NB4 (cell line): ENCODE results near the gene CNR1.

Experiments
- DNase-seq: peaks from one replicate; pipeline ENCODE4 v3.0.0; 2010; ENCODE audit warnings: low read depth
- H3K4me3 ChIP-seq: one replicate; pipeline ENCODE4 v1.5.1; 2011; ENCODE audit warnings: mild to moderate bottlenecking, low read depth, low read length, moderate library complexity
- CTCF ChIP-seq: IDR thresholded peaks from one replicate; pipeline ENCODE4 v1.5.1; 2012; ENCODE audit warnings: low read depth, low read length
- MAX ChIP-seq: IDR thresholded peaks from 2 replicates; pipeline ENCODE4 v1.6.1; 2011; ENCODE audit warnings: low read depth, low read length
- MYC ChIP-seq: IDR thresholded peaks from 2 replicates; pipeline ENCODE4 v1.6.1; 2011; ENCODE audit warnings: low read depth, low read length
- POLR2A ChIP-seq: IDR thresholded peaks from 2 replicates; pipeline ENCODE4 v1.6.1; 2011; ENCODE audit warnings: mild to moderate bottlenecking; ENCODE audit not compliant: insufficient read length; ENCODE audit errors: extremely low read depth

CNR1 gene

GRCh38 chr6:88142297-88142668, 23.9 kb downstream of the CNR1 start:
- DNase-seq: no peak
- TF ChIP-seq CTCF: no peak
- TF ChIP-seq MYC: no peak
- no peak for TF ChIP-seq POLR2A
- no peak for TF ChIP-seq MAX
- H3K4me3 ChIP-seq: no peak overlapping the region

GRCh38 chr6:88141561-88142296, 24.4 kb downstream of the CNR1 start:
- no peak overlapping the region for H3K4me3 ChIP-seq
- no peak for DNase-seq
- TF ChIP-seq CTCF (no peak), MYC (no peak), MAX (no peak), POLR2A (no peak)

- no peak for DNase-seq
- no peak overlapping the region for H3K4me3 ChIP-seq
- TF ChIP-seq MYC (no peak), POLR2A (no peak), CTCF (no peak), MAX (no peak)
These were observed 28.2 kb downstream of the CNR1 start for GRCh38 chr6:88137915-88138314.

GRCh38 chr6:88135578-88136114, 30.5 kb downstream of the CNR1 start:
- no peak for DNase-seq
- no peak overlapping the region for H3K4me3 ChIP-seq
- TF ChIP-seq MYC (no peak), POLR2A (no peak), CTCF (no peak), MAX (no peak)

GRCh38 chr6:88134575-88134974, 31.6 kb downstream of the CNR1 start:
- no peak overlapping the region for H3K4me3 ChIP-seq
- no peak for DNase-seq
- TF ChIP-seq POLR2A (no peak), MYC (no peak), CTCF (no peak), MAX (no peak)

GRCh38 chr6:88133718-88134117, 32.4 kb downstream of the CNR1 start:
- no peak overlapping the region for H3K4me3 ChIP-seq
- TF ChIP-seq MAX (no peak), MYC (no peak), POLR2A (no peak)
- no peak for DNase-seq
